ENCODE data around the gene FBF1.
"Not testable (repeated sequence)": the region's sequence is repeated elsewhere in the genome, so short reads cannot be mapped to it uniquely, and the experiment has no call there.

FBF1 gene

DNA sequence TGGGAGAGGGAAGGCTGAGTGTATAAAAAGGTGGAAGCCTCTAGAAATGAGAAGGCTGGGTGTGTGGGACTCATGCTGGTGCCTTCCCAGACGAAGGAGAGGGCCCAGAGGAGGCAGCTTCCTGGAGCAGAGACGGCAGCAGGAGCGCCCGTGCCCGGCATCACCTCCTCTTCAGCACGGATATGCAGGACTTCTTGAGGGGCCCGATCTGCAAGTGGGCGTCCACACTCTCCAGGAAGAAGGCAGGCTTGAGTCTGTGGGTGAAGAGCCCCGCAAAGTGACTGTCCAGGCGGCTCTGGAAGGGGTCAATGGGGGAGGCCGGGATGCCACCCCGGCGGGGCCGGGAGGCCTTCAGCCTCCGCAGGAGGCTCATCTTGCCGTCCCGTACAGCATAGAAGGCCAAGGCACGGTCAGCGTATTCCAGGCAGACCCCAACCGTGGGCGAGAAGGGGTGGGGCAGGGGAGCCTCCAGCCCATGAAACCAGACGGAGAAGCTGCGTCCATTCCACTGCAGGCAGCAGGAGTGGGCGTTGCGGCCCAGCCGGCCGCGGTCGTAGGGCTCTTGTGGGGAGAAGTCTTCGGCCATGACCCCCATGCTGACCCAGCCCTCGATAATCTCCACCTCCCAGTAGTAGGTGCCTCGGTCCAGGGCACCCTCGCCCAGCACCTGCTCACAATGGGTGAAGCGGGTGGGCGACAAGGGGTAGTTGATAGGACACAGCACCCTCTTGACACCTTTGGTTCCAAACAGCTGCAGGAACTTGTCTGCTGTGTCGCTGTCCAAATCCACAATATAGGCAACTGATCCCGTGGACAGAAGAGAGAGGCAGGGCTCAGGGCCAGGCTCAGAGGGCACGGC, 66.3 kb downstream of the FBF1 start:
- DNase-seq: no peak

DNA sequence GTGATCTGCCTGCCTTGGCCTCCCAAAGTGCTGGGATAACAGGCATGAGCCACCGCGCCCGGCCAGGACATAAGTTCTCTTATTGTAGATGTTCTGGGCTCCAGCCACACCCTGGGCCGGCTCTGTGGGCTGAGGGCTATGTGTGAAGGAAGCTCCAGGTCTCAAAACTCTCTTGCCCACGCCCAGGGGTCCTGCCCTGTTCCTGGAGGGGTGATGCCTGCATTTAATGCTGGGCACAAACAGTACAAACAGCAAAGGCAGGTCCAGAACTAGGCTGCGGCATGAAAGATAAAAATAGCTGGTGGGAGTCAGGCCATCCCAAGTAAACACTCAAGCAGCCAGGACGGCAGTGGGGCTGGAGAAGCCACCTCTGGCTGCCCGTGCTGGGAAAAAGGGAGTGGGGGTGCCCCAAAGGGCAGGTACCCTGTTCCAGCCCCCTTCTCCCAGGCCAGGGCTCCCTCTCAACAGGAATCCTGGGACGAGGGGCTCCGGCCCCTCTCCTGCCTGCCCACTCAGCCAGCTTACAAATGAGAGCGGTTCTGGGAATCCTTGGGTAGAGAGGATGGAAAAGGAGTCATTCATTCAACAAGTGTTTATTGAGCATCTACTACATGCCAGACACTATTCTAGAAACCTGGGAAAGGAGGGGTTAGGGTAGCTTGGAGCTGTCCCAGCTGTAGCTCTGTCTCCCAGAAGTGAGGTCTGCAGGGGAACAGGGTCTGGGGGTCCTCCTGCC, 67.1 kb downstream of the FBF1 start:
- no peak for DNase-seq

DNA sequence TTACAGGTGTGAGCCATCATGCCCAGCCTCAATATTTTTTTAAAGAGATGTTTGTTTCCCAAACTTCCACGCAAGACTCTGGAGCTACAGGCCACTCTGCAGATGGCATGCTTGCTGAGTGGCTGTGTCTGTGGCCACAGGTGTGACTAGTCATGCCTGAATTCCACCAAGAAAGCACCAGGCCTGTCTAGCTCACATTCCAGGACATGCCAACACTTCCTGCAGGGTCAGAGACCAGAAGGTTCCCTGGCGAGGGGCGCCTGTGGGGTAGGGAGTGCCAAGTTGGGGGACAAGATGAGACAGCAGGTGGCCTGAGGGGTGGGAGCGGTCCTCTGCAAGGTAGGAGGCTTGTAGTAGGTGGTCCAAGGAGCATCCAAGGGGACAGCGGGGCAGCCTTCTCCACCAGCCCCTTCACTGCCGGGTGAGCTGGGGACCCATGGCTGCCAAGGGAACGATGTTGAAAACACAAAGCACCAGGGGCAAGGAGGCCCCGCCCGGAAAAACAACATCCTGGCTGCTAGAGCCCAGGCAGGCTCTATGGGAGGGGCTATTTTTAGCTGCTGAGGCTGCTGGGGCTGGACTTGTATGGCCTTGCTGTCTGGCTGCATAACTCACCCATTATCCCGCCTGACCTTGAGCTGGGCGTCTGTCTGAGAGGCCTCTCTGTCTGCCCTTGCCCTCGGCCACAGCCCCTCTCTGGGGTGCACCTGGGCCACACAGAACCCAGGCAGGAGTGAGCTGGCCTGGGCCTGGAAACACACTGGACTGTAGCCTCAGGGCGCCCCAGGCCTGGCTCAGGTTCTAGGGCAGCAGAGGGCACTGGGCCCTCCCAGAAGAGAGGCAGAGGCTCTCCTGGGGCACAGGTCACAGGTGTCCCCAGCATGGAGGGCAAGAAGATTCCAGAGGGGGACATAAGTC, 68.1 kb downstream of the FBF1 start:
- peak; percentile 50 for DNase-seq

DNA sequence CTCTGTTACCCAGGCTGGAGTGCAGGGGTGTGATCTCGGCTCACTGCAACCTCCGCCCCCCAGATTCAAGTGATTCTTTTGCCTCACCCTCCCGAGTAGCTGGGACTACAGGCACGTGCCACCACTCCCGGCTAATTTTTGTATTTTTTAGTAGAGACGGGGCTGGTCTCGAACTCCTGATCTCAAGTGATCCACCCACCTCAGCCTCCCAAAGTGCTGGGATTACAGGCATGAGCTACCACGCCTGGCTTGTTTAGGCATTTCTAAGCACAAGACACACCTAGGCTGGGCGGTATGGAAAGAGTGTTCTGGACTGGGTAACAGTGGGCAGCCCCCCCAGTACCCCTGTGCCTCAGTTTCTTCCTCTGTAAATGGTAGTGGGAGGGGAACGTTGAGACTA, 70.6 kb downstream of the FBF1 start:
- not testable (repeated sequence) for DNase-seq

DNA sequence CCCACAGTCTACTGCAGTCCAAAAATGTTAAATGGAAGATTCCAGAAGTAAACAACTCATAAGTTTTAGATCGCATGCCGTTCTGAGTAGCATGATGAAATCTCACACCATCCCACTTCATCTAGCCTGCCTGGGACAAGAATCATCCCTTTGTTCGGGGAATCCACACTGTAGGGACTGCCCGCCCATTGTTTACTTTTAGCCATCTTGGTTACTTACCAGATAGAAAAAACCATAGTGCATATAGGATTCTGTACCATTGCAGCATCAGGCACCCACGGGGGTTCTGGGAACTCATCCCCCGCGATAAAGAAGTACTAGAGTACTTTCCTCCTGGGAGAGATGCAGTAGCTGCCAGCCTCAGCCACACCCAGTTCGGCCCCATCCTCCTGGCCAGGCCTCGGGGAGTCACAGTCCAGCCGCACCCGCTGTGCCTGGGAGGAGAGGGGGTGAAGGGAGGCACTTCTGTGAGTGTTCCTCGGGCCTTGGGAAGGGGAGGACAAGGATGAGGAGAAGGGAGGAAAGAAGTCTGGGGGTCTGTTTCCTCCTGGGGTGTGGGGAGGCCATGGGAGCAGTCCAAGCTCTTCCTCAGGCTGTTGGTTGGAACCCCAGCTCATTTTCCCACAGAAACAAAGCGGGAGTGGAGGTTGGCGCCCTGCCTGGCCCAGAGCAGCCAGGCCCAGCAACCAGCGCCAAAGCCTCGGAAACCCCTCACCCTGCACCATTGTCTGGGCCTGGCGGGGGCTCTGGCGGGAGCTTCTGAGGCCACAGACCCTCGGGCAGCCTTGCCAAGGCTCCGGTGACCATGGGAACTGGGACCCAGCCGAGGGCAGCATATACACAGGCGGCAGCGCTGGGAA, 71.3 kb downstream of the FBF1 start:
- DNase-seq: no peak

DNA sequence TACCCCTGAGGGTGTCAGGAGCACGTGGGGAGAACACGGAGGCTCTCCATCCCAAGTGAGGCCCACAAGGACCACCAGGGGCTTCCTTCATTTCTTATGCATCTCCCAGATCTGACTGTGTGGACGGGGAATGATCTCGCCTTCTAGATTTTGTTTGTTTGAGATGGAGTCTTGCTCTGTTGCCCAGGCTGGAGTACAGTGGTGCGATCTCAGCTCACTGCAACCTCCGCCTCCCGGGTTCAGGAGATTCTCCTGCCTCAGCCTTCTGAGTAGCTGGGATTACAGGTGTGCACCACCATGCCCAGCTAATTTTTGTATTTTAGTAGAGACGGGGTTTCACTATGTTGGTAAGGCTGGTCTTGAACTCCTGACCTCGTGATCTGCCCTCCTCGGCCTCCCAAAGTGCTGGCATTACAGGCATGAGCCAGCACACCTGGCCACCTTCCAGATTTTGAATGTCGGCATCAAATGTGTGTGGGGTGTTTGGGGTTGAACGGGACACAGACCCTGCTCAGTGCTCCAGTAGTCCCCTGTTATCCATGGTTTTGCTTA, 72.0 kb downstream of the FBF1 start:
- not testable (repeated sequence) for DNase-seq

DNA sequence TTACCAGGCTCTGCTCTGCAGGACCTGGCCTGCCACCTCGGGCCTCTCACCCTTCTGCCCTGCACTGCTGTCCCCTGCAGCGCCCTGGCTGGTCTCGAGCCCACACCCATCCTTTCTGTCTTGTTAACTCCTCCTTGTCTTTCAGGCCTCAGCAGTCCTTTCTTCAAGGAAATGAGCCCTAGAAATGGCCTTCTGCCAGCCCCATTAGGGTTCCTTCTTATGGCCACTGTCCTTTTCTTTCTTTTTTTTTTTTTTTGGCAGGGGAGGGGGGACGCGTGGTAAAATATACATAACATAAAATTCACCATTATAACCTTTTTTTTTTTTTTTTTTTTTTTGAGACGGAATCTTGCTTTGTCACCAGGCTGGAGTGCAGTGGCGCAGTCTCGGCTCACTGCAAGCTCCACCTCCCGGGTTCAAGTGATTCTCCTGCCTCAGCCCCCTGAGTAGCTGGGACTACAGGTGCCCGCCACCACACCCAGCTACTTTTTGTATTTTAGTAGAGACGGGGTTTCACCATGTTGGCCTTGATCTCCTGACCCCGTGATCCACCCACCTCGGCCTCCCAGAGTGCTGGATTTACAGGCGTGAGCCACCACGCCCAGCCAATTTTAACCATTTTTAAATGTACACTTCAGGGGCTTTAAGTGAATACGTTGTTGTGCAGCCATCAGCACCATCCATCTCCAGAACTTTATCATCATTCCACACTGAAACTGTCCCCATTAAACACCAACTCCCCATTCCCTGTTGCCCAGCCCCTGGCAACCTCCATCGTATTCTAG, 75.2 kb downstream of the FBF1 start:
- DNase-seq: not testable (repeated sequence)

DNA sequence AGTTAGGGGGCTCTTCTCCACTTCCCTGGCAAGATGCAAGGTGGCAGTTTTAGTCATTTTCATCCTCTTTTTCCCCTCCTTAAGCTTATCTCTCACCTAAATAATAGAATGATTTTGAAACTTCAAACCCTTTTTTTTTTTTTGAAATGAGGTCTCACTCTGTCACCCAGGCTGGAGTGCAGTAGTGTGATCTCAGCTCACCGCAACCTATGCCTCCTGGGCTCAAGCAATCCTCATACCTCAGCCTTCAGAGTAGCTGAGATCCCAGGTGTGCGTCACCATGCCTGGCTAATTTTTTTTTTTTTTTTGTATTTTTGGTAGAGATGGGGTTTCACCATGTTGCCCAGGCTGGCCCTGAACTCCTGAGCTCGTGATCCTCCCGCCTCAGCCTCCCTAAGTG, 76.0 kb downstream of the FBF1 start:
- DNase-seq: not testable (repeated sequence)

DNA sequence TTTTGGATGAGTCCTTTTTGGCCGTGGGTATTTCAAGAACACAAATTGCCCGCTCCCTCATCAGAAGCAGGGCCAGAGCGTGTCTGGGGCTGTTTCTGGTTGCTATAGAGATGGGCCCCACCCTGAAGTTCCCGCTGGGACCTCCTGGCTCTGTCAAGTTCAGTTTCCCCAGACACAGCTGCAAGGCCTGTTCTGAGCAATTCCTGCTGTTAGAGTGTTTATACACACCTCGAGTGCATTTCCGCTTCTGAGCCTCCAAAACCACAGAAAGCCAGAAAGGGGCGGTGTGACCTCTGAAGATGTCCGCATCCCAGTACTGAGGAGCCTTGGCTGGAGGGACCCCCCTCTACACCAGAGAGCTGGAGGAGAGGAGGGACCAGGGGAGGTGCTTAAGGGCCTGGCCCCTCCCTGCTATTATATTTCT, 76.4 kb downstream of the FBF1 start:
- peak; percentile 38 for DNase-seq

DNA sequence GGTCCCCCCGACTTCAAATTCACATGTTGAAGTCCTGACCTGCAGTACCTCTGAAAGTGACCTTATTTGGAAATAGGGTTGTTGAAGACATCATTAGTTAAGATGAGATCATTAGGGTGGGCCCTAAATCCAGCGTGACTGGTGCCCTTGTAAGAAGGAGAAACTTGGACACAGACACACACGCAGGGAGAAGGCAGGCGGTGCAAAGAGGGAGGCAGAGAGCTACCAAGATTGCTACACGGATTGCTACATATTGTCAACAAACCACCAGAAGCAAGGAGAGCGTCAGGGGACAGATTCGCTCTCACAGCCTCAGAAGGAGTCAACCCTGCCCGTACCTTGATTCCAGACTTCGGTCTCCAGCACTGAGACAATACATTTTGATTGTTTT, 78.9 kb downstream of the FBF1 start:
- no peak for DNase-seq
